ENCODE measurements around the gene MPZL1.
A peak's percentile ranks its signal among the peaks of the same experiment; 100 is the strongest.

Gene MPZL1

GRCh38 chr1:167752219-167752985, 30.6 kb downstream of the MPZL1 start:
- peak; percentile 7 for DNase-seq

- DNase-seq, result no peak
Observed at GRCh38 chr1:167755654-167756053, 33.9 kb downstream of the MPZL1 start.

- DNase-seq, result no peak
Observed at GRCh38 chr1:167756730-167757405, 35.1 kb downstream of the MPZL1 start.

DNA sequence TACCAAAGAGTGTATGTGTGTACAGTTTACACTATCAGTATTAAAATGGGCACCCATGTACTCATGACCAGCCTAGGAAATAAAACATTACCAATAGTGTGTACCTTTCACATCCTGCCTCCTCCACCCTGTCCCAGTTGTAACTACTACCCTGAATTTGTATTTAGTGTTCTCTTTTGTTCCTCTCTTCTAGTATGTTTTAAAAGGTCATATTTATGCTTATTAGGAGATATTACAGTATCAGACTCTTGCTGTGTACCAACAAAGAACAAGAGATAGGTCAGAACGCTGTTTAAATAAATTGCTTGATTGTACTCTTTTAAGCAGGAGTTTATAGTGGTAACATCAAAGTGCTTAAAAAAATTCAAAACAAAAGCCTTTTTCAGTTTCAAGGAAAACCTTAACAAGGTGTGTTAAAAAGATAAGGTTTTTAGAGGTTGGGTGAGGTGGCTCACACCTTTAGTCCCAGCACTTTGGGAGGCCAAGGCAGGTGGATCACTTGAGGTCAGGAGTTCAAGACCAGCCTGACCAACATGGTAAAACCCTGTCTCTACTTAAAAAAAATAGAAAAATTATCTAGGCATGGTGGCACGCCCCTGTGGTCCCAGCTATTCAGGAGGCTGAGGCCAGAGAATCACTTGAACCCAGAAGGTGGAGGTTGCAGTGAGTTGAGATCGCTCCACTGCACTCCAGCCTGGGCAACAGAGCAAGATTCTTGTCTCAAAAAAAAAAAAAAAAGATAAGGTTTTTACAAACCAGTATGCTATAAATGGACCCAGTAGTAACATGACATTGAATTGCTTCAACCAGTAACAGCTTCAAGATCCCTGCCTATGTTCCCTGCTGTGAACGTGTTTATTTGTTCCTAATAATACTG, 35.9 kb downstream of the MPZL1 start:
- DNase-seq, result no peak

- DNase-seq, result no peak
Observed at GRCh38 chr1:167761400-167761799, 39.6 kb downstream of the MPZL1 start.

- peak; percentile 4 for DNase-seq
Observed at GRCh38 chr1:167762061-167762746, 40.4 kb downstream of the MPZL1 start.

- no peak for DNase-seq
Observed at GRCh38 chr1:167763525-167764220, 41.9 kb downstream of the MPZL1 start.

- no peak for DNase-seq
Observed at GRCh38 chr1:167764458-167765330, 42.9 kb downstream of the MPZL1 start.

GRCh38 chr1:167765496-167765895, 43.7 kb downstream of the MPZL1 start:
- DNase-seq, result no peak

DNA sequence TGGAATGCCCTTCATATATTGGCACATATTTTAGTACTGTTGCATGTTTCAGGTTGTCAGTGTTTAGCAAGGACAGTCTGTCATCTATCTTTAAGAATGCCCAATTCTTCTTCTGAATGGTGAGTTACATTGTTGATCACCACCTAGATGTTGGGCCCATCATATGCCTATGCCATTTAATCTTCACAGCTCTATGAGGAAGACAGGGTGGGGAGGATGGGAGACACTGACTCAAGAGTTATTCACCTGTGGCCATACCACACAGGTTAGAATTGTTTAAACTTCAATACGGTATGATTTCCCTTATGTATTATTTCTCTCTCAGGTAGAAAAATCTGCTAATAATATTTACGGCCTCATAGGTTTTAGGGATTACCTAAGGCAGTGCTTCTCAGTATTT, 44.8 kb downstream of the MPZL1 start:
- no peak for DNase-seq

- no peak for DNase-seq
Observed at GRCh38 chr1:167767761-167768160, 46.0 kb downstream of the MPZL1 start.

DNA sequence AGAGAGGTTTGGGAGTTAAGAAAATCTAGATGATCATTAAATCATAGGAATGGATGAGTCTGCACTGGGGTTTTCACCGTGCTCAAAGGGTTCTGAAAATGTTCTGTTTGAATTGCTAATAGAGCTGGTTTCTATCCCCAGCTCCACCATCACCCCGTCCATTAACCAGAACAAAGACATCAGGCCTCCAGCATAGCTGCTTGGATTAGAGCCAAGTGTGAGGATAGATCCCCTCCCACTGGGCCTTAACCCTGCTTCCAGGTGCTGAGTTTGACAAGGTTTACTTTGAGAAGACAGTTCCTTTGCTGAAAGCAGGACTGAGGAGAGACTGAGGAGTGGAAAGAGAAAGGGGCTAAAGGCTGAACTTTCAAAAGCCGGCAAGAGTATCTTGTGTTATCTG, 48.3 kb downstream of the MPZL1 start:
- no peak for DNase-seq

DNA sequence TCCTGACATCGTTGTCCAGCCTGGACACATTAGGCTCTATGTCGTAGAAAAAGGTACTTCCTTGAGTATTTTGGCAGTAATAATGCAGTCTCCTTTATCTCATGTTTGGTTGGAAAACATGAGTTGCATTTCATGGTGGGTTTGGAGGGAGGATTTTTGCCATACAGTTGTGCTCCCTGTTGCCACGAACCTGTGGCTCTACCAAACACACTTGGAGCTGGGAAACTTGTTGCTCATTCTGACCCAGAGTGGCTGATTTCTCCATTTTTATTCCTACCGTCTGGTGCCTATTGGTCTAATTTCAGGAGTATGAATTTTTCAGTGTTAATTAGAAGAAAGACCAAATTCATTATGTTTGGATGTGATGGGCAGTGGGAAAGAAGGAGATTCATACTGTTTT, 50.7 kb downstream of the MPZL1 start:
- no peak for DNase-seq

- DNase-seq, result no peak
Observed at GRCh38 chr1:167773516-167773915, 51.7 kb downstream of the MPZL1 start.

DNA sequence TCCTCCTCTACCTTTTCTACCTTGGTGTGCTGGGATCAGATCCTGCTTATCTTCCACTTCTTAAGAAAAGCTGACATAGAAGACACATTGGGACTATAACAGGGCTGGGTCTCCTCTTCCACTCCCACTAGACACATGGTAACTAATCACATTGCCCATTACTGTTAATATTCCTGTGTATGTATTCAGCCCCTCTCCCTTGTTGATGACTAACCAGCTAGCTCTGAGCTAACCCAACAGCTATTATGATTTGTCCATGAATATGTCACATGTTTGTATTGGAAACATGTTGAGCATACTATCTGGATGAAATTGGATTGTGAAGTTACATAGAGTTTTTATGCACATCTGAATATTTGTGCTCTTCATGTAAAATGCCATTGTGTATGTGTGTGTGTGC, 52.9 kb downstream of the MPZL1 start:
- DNase-seq, result no peak

DNA sequence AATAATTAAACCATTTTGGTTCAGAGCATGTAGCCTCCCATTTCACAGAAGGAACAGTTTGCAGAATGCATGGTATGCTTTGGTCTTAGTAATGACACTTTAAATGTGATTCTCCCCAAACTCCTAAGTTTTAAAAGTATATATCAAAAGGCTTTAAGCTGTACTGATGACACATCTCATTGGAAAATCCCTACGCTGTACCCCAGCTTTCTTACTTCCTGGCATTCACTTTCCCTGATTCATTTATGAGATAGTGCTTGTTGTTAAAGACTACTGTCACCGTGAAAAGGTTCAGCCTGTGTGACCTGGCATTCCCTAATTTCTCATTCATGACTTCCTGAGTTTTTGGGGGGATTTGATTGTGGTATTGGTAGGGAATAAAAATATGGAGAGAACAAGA, 53.4 kb downstream of the MPZL1 start:
- no peak for DNase-seq

GRCh38 chr1:167776151-167776550, 54.4 kb downstream of the MPZL1 start:
- no peak for DNase-seq

- DNase-seq, result no peak
Observed at GRCh38 chr1:167776616-167777268, 55.0 kb downstream of the MPZL1 start.

GRCh38 chr1:167777269-167777650, 55.5 kb downstream of the MPZL1 start:
- no peak for DNase-seq

- no peak for DNase-seq
Observed at GRCh38 chr1:167781558-167781957, 59.8 kb downstream of the MPZL1 start.

DNA sequence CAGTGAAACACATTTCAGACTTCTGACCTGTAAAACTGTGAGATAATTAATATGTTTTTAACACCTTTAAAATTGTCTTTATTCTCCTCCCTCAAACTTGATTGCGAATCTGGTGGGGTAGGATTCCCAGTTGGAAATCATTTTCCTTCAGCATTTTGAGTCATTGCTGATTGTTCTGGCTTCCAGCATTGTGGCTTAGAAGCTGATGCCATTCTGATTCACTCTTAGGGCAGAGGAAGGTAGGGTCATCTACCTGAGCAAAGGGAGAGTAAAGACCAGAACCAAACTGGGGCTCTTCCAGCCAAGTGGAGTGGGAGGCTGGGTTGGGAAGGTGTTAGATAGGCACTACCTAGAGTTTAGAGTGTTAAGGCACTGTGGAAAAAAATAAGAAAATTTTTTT, 61.2 kb downstream of the MPZL1 start:
- no peak for DNase-seq
